GM23338 (cell line): ENCODE data around the gene USP32. TPM values are rescaled to one million over a fixed set of nuclear protein-coding genes. Genes with fewer than 3 reads are reported as not detected.

Experiments
- ATAC-seq: fragments of 200-7000 bp; cut with Tn5 transposase; 3 replicates; pipeline ENCODE4 v1.9.1; 2020
- DNase-seq: peaks from one replicate; pipeline ENCODE4 v3.0.0-alpha.2; 2015; ENCODE audit warnings: low spot score
- H2AFZ ChIP-seq: fragments of 200-600 bp; sonication (generic); 2 replicates; pipeline ENCODE4 v1.8.0; 2016; ENCODE audit warnings: antibody characterized with exemption, mild to moderate bottlenecking, moderate library complexity
- H3F3A ChIP-seq: fragments of 200-600 bp; sonication (generic); replicated peaks from 2 replicates; pipeline ENCODE4 v1.8.0; 2017; ENCODE audit warnings: antibody characterized with exemption, mixed run types, low read depth
- H3K27ac ChIP-seq: fragments of 200-600 bp; sonication (generic); 2 replicates; pipeline ENCODE4 v1.6.1; 2016; ENCODE audit warnings: low read depth
- H3K27me3 ChIP-seq: fragments of 200-600 bp; sonication (generic); 2 replicates; pipeline ENCODE4 v1.8.0; 2016; ENCODE audit warnings: mild to moderate bottlenecking, mixed run types, moderate library complexity; ENCODE audit not compliant: insufficient read depth
- H3K36me3 ChIP-seq: fragments of 200-600 bp; sonication (generic); 2 replicates; pipeline ENCODE4 v1.8.0; 2016; ENCODE audit warnings: mild to moderate bottlenecking; ENCODE audit not compliant: insufficient read depth
- H3K4me1 ChIP-seq: fragments of 200-600 bp; sonication (generic); 2 replicates; pipeline ENCODE4 v1.8.0; 2016; ENCODE audit warnings: mild to moderate bottlenecking, moderate library complexity; ENCODE audit not compliant: insufficient read depth
- H3K4me2 ChIP-seq: fragments of 200-600 bp; sonication (generic); 2 replicates; pipeline ENCODE4 v1.7.1; 2017; ENCODE audit warnings: mixed run types
- H3K4me3 ChIP-seq: fragments of 200-600 bp; sonication (generic); 2 replicates; pipeline ENCODE4 v1.6.1; 2016; ENCODE audit warnings: mixed run types
- H3K79me2 ChIP-seq: fragments of 200-600 bp; sonication (generic); replicated peaks from 2 replicates; pipeline ENCODE4 v1.8.0; 2017; ENCODE audit warnings: mild to moderate bottlenecking; ENCODE audit not compliant: insufficient read depth
- H3K9me2 ChIP-seq: fragments of 200-600 bp; sonication (generic); 2 replicates; pipeline ENCODE4 v1.8.0; 2017; ENCODE audit not compliant: insufficient read depth
- H4K20me1 ChIP-seq: fragments of 200-600 bp; sonication (generic); replicated peaks from 2 replicates; pipeline ENCODE4 v1.8.0; 2017; ENCODE audit warnings: mild to moderate bottlenecking; ENCODE audit not compliant: insufficient read depth
- H3K27ac Mint-ChIP-seq: 2 replicates; pipeline ENCODE4 v1.8.0; 2020; ENCODE audit warnings: inconsistent platforms, mild to moderate bottlenecking, moderate library complexity, mixed read lengths
- H3K27me3 Mint-ChIP-seq: 3 replicates; pipeline ENCODE4 v1.8.0; 2022; ENCODE audit warnings: low read depth, mild to moderate bottlenecking, moderate library complexity, mixed read lengths, inconsistent platforms; ENCODE audit not compliant: insufficient read depth, poor library complexity
- H3K36me3 Mint-ChIP-seq: 3 replicates; pipeline ENCODE4 v1.8.0; 2021; ENCODE audit warnings: low read depth, mild to moderate bottlenecking, inconsistent platforms, moderate library complexity, mixed read lengths
- H3K4me1 Mint-ChIP-seq: 3 replicates; pipeline ENCODE4 v1.8.0; 2020; ENCODE audit warnings: mild to moderate bottlenecking, inconsistent platforms, mixed read lengths
- H3K4me3 Mint-ChIP-seq: 3 replicates; pipeline ENCODE4 v1.8.0; 2021; ENCODE audit warnings: moderate library complexity, mild to moderate bottlenecking, inconsistent platforms, mixed read lengths
- H3K9me3 Mint-ChIP-seq: 3 replicates; pipeline ENCODE4 v1.8.0; 2020; ENCODE audit warnings: moderate library complexity, mild to moderate bottlenecking, inconsistent platforms, mixed read lengths
- CREB1 ChIP-seq: fragments of 250-450 bp; sonication (Bioruptor Pico); IDR thresholded peaks from 2 replicates; pipeline ENCODE4 v1.5.0; 2020; ENCODE audit warnings: low read depth, mild to moderate bottlenecking, moderate library complexity
- EZH2 ChIP-seq: fragments of 200-600 bp; sonication (generic); IDR thresholded peaks from one replicate; pipeline ENCODE4 v1.8.0; 2017; ENCODE audit warnings: antibody characterized with exemption, mild to moderate bottlenecking, low read depth; ENCODE audit not compliant: unreplicated experiment
- EZH2phosphoT487 ChIP-seq: fragments of 200-600 bp; sonication (generic); IDR thresholded peaks from one replicate; pipeline ENCODE4 v1.8.1; 2018; ENCODE audit warnings: antibody characterized with exemption; ENCODE audit not compliant: unreplicated experiment
- JUNB ChIP-seq: IDR thresholded peaks from one replicate; pipeline ENCODE4 v1.6.1; 2016; ENCODE audit warnings: antibody characterized with exemption; ENCODE audit not compliant: unreplicated experiment
- NANOG ChIP-seq: IDR thresholded peaks from 2 replicates; pipeline ENCODE4 v1.6.1; 2016; ENCODE audit warnings: antibody characterized with exemption, borderline replicate concordance
- POLR2AphosphoS5 ChIP-seq: IDR thresholded peaks from 2 replicates; pipeline ENCODE4 v1.6.1; 2016; ENCODE audit warnings: antibody characterized with exemption, low read depth
- STAT1 ChIP-seq: IDR thresholded peaks from one replicate; pipeline ENCODE4 v1.6.1; 2016; ENCODE audit warnings: antibody characterized with exemption; ENCODE audit not compliant: unreplicated experiment
- ZNF114 ChIP-seq: fragments of 250-450 bp; sonication (Bioruptor Pico); IDR thresholded peaks from 2 replicates; pipeline ENCODE4 v1.5.0; 2020; ENCODE audit warnings: mild to moderate bottlenecking, moderate library complexity
- ZNF331 ChIP-seq: fragments of 250-450 bp; sonication (Bioruptor Pico); IDR thresholded peaks from 2 replicates; pipeline ENCODE4 v1.5.0; 2020; ENCODE audit warnings: low read depth, mild to moderate bottlenecking, moderate library complexity
- polyA plus RNA-seq: library from polyadenylated mRNA; unstranded; fragments of >200 nt; fragmentation: Nextera tagmentation; extraction: Ambion mirVana; gene quantifications from 2 replicates; pipeline ENCODE4 v1.2.1, GENCODE V29; 2016
- total RNA-seq: library from RNA; depleted of rRNA; stranded (reverse); fragments of >200 nt; shearing (Covaris generic); gene quantifications from 2 replicates; pipeline ENCODE4 v1.2.3, GENCODE V29; 2014
- TF ChIP-seq, protein P1 (sequence below): IDR thresholded peaks from one replicate; pipeline ENCODE4 v1.6.1; 2018; ENCODE audit warnings: antibody characterized with exemption; ENCODE audit not compliant: unreplicated experiment
- TF ChIP-seq, protein P2 (sequence below): IDR thresholded peaks from 2 replicates; pipeline ENCODE4 v1.6.1; 2016; ENCODE audit warnings: antibody characterized with exemption
- TF ChIP-seq, protein P3 (sequence below), 2 experiments: fragments of 200-600 bp in 1 of 2; sonication (generic) in 1 of 2; conservative IDR thresholded peaks; 2 replicates each; pipeline versions ENCODE4 v1.5.1 to v1.6.1; 2016 to 2017; ENCODE audit warnings: antibody characterized with exemption in 2 of 2, low read depth in 2 of 2, mild to moderate bottlenecking in 2 of 2, moderate library complexity in 1 of 2
- TF ChIP-seq, protein P4 (sequence below): fragments of 250-450 bp; sonication (Bioruptor Pico); IDR thresholded peaks from 2 replicates; pipeline ENCODE4 v1.5.0; 2020; ENCODE audit warnings: mild to moderate bottlenecking, moderate library complexity

Gene USP32
- total and polyA plus RNA-seq, 2 experiments from 2014 or later: 43.6 to 129 TPM

DNA sequence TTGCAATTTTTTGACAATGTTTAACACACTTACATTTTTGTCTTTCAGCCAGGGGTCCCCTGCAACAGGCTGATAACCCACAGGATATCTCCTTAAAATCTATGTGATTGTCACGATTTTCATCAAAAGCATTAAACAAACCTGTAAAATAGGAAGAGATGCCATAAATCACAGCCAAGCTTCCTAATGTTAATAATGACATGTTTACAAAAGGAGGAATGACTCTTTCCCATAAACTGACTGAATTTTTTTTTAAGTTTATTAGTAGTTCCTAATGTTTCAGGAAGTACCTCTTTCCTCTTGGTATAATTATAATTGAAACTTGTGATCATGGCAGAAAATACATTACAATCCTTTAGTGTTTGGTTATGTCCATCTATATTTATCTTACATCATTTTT is 122.5 kb downstream of the USP32 start:
- H3K27ac ChIP-seq: no peak overlapping the region
- no peaks in the 10 kb centered on the region for H3K79me2 ChIP-seq
- Mint-ChIP-seq H3K4me3 (no peak overlapping the region), H3K36me3 (peaks cover 29% of the 10 kb centered on the region; the same call in 2 of the 3 replicates), H3K9me3 (no peaks in the 10 kb centered on the region), H3K27ac (no peak overlapping the region), H3K27me3 (no peaks in the 10 kb centered on the region), H3K4me1 (no peaks in the 10 kb centered on the region)
- no peaks in the 10 kb centered on the region for H3K9me2 ChIP-seq
- H3K27me3 ChIP-seq: no peaks in the 10 kb centered on the region
- no peaks in the 10 kb centered on the region for H3F3A ChIP-seq
- H3K4me3 ChIP-seq: no peak overlapping the region
- H3K36me3 ChIP-seq: no peaks in the 10 kb centered on the region; the same call in 1 of the 2 replicates
- H2AFZ ChIP-seq: no peak overlapping the region
- TF ChIP-seq POLR2AphosphoS5 (no peak), ZNF331 (CRISPR knock-in tag) (no peak), ZNF114 (no peak), EZH2 (no peak), EZH2phosphoT487 (no peak), CREB1 (CRISPR knock-in tag) (no peak), JUNB (no peak), STAT1 (no peak), NANOG (no peak)
- TF ChIP-seq, protein P1, sequence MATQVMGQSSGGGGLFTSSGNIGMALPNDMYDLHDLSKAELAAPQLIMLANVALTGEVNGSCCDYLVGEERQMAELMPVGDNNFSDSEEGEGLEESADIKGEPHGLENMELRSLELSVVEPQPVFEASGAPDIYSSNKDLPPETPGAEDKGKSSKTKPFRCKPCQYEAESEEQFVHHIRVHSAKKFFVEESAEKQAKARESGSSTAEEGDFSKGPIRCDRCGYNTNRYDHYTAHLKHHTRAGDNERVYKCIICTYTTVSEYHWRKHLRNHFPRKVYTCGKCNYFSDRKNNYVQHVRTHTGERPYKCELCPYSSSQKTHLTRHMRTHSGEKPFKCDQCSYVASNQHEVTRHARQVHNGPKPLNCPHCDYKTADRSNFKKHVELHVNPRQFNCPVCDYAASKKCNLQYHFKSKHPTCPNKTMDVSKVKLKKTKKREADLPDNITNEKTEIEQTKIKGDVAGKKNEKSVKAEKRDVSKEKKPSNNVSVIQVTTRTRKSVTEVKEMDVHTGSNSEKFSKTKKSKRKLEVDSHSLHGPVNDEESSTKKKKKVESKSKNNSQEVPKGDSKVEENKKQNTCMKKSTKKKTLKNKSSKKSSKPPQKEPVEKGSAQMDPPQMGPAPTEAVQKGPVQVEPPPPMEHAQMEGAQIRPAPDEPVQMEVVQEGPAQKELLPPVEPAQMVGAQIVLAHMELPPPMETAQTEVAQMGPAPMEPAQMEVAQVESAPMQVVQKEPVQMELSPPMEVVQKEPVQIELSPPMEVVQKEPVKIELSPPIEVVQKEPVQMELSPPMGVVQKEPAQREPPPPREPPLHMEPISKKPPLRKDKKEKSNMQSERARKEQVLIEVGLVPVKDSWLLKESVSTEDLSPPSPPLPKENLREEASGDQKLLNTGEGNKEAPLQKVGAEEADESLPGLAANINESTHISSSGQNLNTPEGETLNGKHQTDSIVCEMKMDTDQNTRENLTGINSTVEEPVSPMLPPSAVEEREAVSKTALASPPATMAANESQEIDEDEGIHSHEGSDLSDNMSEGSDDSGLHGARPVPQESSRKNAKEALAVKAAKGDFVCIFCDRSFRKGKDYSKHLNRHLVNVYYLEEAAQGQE: no peak
- TF ChIP-seq, protein P2, sequence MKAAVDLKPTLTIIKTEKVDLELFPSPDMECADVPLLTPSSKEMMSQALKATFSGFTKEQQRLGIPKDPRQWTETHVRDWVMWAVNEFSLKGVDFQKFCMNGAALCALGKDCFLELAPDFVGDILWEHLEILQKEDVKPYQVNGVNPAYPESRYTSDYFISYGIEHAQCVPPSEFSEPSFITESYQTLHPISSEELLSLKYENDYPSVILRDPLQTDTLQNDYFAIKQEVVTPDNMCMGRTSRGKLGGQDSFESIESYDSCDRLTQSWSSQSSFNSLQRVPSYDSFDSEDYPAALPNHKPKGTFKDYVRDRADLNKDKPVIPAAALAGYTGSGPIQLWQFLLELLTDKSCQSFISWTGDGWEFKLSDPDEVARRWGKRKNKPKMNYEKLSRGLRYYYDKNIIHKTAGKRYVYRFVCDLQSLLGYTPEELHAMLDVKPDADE: no peak
- TF ChIP-seq, protein P3, sequence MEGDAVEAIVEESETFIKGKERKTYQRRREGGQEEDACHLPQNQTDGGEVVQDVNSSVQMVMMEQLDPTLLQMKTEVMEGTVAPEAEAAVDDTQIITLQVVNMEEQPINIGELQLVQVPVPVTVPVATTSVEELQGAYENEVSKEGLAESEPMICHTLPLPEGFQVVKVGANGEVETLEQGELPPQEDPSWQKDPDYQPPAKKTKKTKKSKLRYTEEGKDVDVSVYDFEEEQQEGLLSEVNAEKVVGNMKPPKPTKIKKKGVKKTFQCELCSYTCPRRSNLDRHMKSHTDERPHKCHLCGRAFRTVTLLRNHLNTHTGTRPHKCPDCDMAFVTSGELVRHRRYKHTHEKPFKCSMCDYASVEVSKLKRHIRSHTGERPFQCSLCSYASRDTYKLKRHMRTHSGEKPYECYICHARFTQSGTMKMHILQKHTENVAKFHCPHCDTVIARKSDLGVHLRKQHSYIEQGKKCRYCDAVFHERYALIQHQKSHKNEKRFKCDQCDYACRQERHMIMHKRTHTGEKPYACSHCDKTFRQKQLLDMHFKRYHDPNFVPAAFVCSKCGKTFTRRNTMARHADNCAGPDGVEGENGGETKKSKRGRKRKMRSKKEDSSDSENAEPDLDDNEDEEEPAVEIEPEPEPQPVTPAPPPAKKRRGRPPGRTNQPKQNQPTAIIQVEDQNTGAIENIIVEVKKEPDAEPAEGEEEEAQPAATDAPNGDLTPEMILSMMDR (conservative IDR thresholded peaks at IDR 0.05; ENCODE audit: low read depth in 2 of 2): no peak
- TF ChIP-seq, protein P4, sequence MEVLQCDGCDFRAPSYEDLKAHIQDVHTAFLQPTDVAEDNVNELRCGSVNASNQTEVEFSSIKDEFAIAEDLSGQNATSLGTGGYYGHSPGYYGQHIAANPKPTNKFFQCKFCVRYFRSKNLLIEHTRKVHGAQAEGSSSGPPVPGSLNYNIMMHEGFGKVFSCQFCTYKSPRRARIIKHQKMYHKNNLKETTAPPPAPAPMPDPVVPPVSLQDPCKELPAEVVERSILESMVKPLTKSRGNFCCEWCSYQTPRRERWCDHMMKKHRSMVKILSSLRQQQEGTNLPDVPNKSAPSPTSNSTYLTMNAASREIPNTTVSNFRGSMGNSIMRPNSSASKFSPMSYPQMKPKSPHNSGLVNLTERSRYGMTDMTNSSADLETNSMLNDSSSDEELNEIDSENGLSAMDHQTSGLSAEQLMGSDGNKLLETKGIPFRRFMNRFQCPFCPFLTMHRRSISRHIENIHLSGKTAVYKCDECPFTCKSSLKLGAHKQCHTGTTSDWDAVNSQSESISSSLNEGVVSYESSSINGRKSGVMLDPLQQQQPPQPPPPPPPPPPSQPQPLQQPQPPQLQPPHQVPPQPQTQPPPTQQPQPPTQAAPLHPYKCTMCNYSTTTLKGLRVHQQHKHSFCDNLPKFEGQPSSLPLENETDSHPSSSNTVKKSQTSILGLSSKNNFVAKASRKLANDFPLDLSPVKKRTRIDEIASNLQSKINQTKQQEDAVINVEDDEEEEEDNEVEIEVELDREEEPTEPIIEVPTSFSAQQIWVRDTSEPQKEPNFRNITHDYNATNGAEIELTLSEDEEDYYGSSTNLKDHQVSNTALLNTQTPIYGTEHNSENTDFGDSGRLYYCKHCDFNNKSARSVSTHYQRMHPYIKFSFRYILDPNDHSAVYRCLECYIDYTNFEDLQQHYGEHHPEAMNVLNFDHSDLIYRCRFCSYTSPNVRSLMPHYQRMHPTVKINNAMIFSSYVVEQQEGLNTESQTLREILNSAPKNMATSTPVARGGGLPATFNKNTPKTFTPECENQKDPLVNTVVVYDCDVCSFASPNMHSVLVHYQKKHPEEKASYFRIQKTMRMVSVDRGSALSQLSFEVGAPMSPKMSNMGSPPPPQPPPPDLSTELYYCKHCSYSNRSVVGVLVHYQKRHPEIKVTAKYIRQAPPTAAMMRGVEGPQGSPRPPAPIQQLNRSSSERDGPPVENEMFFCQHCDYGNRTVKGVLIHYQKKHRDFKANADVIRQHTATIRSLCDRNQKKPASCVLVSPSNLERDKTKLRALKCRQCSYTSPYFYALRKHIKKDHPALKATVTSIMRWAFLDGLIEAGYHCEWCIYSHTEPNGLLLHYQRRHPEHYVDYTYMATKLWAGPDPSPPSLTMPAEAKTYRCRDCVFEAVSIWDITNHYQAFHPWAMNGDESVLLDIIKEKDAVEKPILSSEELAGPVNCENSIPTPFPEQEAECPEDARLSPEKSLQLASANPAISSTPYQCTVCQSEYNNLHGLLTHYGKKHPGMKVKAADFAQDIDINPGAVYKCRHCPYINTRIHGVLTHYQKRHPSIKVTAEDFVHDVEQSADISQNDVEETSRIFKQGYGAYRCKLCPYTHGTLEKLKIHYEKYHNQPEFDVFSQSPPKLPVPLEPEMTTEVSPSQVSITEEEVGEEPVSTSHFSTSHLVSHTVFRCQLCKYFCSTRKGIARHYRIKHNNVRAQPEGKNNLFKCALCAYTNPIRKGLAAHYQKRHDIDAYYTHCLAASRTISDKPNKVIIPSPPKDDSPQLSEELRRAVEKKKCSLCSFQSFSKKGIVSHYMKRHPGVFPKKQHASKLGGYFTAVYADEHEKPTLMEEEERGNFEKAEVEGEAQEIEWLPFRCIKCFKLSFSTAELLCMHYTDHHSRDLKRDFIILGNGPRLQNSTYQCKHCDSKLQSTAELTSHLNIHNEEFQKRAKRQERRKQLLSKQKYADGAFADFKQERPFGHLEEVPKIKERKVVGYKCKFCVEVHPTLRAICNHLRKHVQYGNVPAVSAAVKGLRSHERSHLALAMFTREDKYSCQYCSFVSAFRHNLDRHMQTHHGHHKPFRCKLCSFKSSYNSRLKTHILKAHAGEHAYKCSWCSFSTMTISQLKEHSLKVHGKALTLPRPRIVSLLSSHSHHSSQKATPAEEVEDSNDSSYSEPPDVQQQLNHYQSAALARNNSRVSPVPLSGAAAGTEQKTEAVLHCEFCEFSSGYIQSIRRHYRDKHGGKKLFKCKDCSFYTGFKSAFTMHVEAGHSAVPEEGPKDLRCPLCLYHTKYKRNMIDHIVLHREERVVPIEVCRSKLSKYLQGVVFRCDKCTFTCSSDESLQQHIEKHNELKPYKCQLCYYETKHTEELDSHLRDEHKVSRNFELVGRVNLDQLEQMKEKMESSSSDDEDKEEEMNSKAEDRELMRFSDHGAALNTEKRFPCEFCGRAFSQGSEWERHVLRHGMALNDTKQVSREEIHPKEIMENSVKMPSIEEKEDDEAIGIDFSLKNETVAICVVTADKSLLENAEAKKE: no peak
- H3K4me2 ChIP-seq: no peak overlapping the region
- DNase-seq (no peak), ATAC-seq (no peak)
- no peaks in the 10 kb centered on the region for H4K20me1 ChIP-seq
- peaks cover 1% of the 10 kb centered on the region; the same call in 1 of the 2 replicates for H3K4me1 ChIP-seq
